ENCODE data around the gene SH3RF2.
A peak's percentile ranks its signal among the peaks of the same experiment; 100 is the strongest.

Gene SH3RF2

DNA sequence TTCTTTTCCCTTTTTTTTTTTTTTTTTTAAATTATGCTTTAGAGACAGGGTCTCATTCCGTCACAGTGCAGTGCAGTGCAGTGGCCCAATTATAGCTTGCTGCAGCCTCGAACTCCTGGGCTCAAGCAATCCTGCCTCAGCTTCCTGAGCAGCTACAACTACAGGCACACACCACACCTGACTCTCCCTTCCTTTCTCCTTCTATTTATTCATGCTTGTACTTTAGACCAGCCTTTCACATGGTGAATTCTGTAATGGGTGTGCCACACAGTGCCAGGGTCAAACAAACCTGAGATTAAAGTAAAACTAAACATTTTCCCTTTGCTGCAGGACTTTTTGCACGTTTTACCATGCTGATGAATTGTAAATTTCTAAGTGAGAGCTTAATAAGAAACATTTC, 8.0 kb downstream of the SH3RF2 start:
- TF ChIP-seq ZNF600 (tag by site-specific recombination; IDR thresholded peaks at IDR 0.05) (0 out of 2 replicates have a peak, but pooled peaks have one; percentile 55), MYNN (tag by site-specific recombination; IDR thresholded peaks at IDR 0.05; ENCODE audit: borderline replicate concordance) (no peak), PRDM1 (tag by site-specific recombination; IDR thresholded peaks at IDR 0.05) (peak; percentile 77), ZNF19 (tag by site-specific recombination; IDR thresholded peaks at IDR 0.05; ENCODE audit: low read depth) (no peak), TCF7L2 (IDR thresholded peaks at IDR 0.05; ENCODE audit: borderline replicate concordance, low read depth, low read length) (no peak), HOXA7 (CRISPR knock-in tag; IDR thresholded peaks at IDR 0.05; ENCODE audit: borderline replicate concordance) (no peak), ZNF830 (tag by site-specific recombination; IDR thresholded peaks at IDR 0.05; ENCODE audit: low read depth) (no peak), ZNF292 (tag by site-specific recombination; IDR thresholded peaks at IDR 0.05; ENCODE audit: borderline replicate concordance, low read depth) (no peak), ZNF16 (tag by site-specific recombination; IDR thresholded peaks at IDR 0.05; ENCODE audit: low read depth) (no peak), ZNF140 (tag by site-specific recombination; IDR thresholded peaks at IDR 0.05) (no peak), ZNF549 (tag by site-specific recombination; IDR thresholded peaks at IDR 0.05) (no peak), OSR2 (tag by site-specific recombination; IDR thresholded peaks at IDR 0.05) (0 out of 2 replicates have a peak, but pooled peaks have one; percentile 35), SETDB1 (IDR thresholded peaks at IDR 0.05; ENCODE audit: insufficient read length, low read length) (no peak), ZNF221 (tag by site-specific recombination; IDR thresholded peaks at IDR 0.05; ENCODE audit: borderline replicate concordance) (no peak), ZNF114 (tag by site-specific recombination; IDR thresholded peaks at IDR 0.05) (no peak), ZNF184 (tag by site-specific recombination; IDR thresholded peaks at IDR 0.05) (no peak), ZXDB (tag by site-specific recombination; IDR thresholded peaks at IDR 0.05) (no peak), ZNF610 (tag by site-specific recombination; IDR thresholded peaks at IDR 0.05; ENCODE audit: borderline replicate concordance) (no peak), ZNF266 (tag by site-specific recombination; IDR thresholded peaks at IDR 0.05; ENCODE audit: low read depth) (no peak)
- TF ChIP-seq, protein P1, sequence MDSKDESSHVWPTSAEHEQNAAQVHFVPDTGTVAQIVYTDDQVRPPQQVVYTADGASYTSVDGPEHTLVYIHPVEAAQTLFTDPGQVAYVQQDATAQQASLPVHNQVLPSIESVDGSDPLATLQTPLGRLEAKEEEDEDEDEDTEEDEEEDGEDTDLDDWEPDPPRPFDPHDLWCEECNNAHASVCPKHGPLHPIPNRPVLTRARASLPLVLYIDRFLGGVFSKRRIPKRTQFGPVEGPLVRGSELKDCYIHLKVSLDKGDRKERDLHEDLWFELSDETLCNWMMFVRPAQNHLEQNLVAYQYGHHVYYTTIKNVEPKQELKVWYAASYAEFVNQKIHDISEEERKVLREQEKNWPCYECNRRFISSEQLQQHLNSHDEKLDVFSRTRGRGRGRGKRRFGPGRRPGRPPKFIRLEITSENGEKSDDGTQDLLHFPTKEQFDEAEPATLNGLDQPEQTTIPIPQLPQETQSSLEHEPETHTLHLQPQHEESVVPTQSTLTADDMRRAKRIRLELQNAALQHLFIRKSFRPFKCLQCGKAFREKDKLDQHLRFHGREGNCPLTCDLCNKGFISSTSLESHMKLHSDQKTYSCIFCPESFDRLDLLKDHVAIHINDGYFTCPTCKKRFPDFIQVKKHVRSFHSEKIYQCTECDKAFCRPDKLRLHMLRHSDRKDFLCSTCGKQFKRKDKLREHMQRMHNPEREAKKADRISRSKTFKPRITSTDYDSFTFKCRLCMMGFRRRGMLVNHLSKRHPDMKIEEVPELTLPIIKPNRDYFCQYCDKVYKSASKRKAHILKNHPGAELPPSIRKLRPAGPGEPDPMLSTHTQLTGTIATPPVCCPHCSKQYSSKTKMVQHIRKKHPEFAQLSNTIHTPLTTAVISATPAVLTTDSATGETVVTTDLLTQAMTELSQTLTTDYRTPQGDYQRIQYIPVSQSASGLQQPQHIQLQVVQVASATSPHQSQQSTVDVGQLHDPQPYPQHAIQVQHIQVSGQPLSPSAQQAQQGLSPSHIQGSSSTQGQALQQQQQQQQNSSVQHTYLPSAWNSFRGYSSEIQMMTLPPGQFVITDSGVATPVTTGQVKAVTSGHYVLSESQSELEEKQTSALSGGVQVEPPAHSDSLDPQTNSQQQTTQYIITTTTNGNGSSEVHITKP (tag by site-specific recombination; IDR thresholded peaks at IDR 0.05): peak; percentile 89
- H3K9me3 ChIP-seq (ENCODE audit: control insufficient read depth, insufficient read depth, low read depth, low read length): no peaks in the 10 kb centered on the region
- H3K27ac ChIP-seq (ENCODE audit: extremely low read depth, low read depth, low read length): no peak overlapping the region
- ChIA-PET CTCF (interaction anchor here (0.5 to 2.8 kb wide), 2 partner anchors 35 to 108 kb away, joined by 3 to 13 read pairs; no protein-coding TSS in a partner anchor), POLR2A (no interaction called here)
- no peak overlapping the region for H3K4me3 ChIP-seq (ENCODE audit: low read depth, low read length)
- H3K4me1 ChIP-seq (ENCODE audit: control insufficient read depth, insufficient read depth, low read length): peaks cover 27% of the 10 kb centered on the region
- H3K36me3 ChIP-seq (ENCODE audit: control insufficient read depth in 2 of 2, insufficient read depth in 1 of 2, low read length in 2 of 2): no peaks in the 10 kb centered on the region

DNA sequence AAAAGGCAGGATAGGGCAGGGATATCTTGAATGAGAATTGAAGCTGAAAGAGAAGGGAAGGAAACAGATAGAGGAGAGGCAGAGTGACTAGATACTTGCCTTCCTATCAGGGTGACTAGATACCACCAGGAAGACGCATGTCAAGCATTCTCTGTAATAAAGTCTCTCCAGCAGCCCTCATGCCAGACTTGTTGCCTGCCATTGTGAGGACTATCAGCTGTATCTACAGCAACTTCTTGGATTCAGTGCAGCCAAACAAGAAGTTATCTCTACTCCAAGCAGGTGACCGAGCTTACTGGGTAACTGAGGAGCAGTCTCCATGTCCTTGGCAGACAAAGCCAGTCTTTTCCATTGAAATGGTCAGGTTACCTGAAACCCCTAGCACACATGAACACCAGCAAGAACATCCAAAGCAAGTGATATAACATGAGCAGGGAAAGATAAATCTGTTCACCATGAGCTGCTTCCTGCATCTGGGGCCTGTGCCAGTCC, 9.3 kb downstream of the SH3RF2 start:
- H3K27ac ChIP-seq (ENCODE audit: extremely low read depth, low read depth, low read length): peak overlapping the region; percentile 57
- TF ChIP-seq SP7 (tag by site-specific recombination; IDR thresholded peaks at IDR 0.05) (no peak), ZNF16 (tag by site-specific recombination; IDR thresholded peaks at IDR 0.05; ENCODE audit: low read depth) (no peak), SCRT2 (tag by site-specific recombination; IDR thresholded peaks at IDR 0.05) (peak; percentile 56)
- CTCF ChIA-PET: interaction anchor here (0.7 to 2.8 kb wide), 3 partner anchors 35 to 248 kb away, joined by 3 to 13 read pairs (median 3); no protein-coding TSS in a partner anchor

More for the DNA sequence above, 9.3 kb downstream of the SH3RF2 start:
- Histone ChIP-seq H3K4me1 (ENCODE audit: control insufficient read depth, insufficient read depth, low read length) (peaks cover 24% of the 10 kb centered on the region), H3K36me3 (ENCODE audit: control insufficient read depth in 2 of 2, insufficient read depth in 1 of 2, low read length in 2 of 2) (no peaks in the 10 kb centered on the region), H3K9me3 (ENCODE audit: control insufficient read depth, insufficient read depth, low read depth, low read length) (no peaks in the 10 kb centered on the region), H3K4me3 (ENCODE audit: low read depth, low read length) (no peak overlapping the region)
- POLR2A ChIA-PET: interaction anchor here (1.2 to 1.8 kb wide), 3 partner anchors 9 to 110 kb away, joined by 5 to 16 read pairs (median 10); partner anchors contain the start of genes PRELID2 and SH3RF2

Measured in HEK293 (cell line).